GM18498 (cell line): ENCODE data around the gene NID1.
"Not testable (repeated sequence)": the region's sequence is repeated elsewhere in the genome, so short reads cannot be mapped to it uniquely, and the experiment has no call there.

ENCODE experiments used
- ATAC-seq: cut with Tn5 transposase; IDR thresholded peaks from one replicate; pipeline ENCODE4 v1.9.1; 2021; ENCODE audit warnings: mild to moderate bottlenecking, moderate library complexity; ENCODE audit not compliant: unreplicated experiment

Gene NID1

DNA sequence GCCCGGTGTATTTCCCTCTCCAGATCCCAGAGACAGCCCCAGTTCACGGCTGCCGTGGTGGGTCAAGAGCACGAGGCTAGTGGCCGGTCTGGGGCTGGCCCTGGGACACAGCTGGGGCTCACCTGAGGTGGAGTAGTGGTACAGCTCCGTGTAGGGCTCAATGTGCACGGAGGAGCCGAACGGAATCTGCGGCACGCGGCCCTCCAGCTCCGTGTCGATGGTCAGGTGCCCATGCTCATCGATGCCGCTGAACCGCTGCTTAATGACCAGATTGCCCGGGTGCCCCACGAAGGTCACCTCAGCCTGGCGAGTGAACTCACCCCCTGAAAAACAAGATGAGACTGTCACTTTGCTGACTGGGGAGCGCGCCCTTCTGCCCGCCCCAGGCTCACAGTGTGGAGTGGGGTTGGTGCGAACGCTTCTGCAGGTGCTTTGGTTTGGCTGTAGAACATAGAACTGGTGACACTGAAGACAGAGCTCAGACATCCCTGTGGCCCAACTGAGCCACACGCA is 35.4 kb downstream of the NID1 start:
- ATAC-seq, result no peak

DNA sequence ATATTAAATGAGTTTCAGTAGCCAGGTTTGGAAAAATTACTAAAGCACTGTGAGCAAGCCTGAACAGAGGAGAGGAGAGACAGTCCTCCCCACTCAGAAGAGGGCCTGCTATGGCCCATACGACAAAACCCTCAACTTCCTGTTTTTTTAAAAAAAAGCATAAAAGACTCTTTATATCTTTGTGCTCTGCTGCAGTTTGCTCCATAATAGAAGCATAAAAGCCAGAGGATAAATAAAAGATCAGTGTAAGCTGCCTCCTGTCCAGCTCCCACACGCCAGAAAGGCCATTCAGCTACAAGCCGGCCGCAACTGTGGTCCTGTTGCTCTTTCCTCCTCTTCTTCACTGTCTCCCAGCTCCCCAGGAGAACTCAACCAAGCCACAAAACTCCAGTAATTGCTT is 37.8 kb downstream of the NID1 start:
- no peak for ATAC-seq

- ATAC-seq, result no peak
These were observed 39.1 kb downstream of the NID1 start for GRCh38 chr1:236025836-236026235.

DNA sequence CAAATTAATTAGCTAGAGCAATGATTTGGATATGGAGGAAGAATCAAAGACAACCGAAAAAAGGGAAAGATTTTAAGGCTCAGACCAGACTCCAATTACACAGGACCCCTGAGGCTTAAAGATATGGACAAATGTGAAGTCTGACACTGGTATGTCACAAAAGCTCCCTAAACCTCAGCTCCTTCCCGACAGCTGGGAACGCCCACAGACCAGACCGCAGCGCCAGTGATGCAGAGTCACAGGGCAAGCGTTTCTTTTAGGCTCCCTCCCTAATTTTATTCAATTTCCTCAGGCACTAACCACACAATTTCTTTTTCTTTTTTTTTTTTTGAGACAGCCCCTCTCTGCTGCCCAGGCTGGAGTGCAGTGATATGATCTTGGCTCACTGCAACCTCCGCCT is 40.2 kb downstream of the NID1 start:
- no peak for ATAC-seq

- no peak for ATAC-seq
These were observed 40.8 kb downstream of the NID1 start for GRCh38 chr1:236023926-236024565.

DNA sequence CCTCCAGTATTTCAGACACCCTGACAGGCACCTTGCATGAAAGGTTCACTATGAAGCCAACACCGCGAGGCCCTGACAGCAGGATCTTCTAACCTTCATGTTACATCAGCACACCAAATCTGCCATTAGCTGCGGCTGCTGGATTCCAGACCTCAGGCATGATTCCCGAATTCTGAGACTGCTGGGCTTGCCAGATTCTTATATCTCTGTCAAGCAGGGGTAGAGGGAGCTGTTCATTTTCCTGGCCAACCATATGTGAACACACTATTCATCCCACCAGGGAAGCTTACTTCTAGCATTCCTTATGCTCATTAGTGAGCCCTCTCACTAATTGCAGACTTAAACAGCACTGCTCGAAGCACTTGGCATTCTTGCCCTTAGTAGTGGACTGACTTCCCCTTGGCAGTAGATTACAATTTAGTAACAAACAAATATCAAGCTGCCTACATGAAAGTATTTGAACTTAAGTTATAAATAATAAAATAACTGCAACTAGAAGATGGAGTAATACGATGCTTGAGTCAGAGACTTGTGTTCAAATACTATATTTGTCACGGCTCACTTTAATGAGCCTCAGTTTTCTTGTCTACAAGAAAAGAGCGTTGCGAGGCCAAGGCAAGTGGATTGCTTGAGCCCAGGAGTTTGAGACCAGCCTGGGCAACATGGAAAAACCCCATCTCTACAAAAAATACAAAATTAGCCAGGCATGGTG is 43.3 kb downstream of the NID1 start:
- ATAC-seq, result no peak

DNA sequence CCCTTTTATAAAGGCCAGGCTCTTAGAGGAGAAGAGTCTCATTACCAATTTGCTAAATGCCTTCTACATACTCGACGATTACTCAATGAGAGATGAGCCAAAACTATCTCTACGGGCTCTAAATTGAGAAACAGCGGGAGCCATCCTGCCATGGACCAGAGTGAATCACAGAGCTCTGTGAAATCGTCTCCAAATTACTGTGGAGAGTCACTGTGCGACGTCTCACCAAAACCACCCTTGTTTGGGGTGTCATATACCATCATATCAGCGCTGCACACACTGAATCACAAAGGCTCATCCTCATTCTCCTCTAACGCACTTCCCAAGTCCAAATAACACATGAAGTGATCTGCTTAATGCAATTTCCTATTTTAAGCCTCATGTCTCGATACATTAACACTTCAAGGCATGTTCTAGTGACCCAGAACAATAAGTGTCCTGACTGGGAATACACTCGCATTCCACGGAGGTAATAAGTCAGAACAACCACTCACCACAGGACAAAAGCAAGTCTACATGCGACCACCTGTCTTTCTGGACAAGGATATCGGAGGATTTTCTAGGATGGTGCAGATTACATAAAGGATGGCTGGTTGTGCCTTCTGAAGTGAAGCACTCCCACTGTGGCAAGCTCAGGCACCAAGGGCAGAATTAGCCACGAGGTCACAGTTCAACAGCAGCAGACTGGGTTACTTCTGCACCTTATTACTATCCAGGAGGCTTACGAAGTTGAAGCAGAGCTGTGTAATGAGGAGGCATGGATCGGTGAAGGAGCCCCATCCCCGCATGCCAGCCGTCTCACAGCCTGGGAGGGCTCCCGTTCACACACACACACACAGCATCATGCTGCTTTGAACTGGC is 44.3 kb downstream of the NID1 start:
- ATAC-seq, result no peak

DNA sequence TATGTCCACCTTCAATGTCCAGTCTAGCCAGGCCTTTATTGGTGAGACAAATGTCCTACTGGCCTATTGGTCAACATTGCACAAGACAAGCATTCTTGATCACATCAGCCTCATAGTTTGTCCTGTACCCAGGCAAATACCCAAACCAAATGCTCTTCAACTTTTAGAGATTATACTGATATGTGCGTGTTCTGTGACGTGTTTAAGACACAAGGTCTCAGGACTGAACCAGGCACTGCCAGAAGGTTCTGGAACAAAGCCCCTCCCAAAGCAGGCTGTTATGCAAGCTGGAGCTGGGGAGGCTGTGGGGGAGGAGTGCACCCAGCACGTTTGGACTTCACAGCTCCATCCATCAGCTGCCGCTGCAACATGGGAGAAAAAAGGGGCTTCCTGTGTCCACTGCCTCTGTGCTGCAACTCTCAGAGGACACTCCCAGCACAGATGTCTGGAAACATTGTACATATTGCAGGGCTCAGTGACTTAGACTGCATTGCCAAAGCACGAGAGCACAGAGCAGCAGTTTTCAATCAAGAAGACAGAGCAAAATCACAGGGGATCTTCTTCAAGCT is 45.9 kb downstream of the NID1 start:
- no peak for ATAC-seq

- no peak for ATAC-seq
These were observed 48.0 kb downstream of the NID1 start for GRCh38 chr1:236016782-236017400.

DNA sequence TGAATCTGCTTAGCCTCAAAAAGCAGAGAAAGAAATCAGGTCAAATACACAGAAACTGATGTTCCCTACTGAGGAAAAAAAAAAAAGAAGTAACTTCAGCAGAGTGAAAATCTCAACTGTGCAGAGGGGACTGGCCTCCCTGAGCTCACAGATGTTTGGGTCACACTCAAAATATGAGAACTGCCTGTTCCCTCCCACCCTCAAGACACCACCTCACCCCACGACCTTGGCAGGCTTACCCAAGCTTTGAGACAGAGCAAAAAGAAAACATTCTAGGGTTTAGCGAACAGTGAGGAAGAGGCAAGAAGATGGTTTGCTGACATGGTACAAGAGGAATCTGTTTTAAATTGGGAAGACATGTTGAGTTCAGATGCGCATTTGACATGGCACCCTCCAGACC is 48.8 kb downstream of the NID1 start:
- no peak for ATAC-seq

- ATAC-seq, result no peak
These were observed 49.4 kb downstream of the NID1 start for GRCh38 chr1:236015539-236015938.

DNA sequence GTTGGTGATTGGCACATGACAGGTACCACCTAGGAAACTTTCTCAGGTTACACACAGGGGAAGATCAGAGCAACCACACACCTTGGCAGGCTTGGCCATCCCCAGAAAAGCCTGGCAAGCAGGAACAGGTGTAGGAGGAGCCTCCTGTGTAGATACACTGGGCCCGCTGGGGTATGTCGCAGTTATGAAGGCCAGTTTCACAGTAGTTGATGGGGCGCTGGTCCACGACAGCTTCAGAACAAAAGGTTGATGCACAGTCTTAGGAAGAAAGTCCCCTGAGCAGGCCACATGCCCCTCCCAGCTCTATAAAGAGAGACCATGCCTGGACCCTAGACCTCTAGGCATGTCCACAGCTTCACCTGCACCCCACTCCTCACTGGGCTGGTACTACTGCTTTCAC is 51.6 kb downstream of the NID1 start:
- ATAC-seq, result no peak

DNA sequence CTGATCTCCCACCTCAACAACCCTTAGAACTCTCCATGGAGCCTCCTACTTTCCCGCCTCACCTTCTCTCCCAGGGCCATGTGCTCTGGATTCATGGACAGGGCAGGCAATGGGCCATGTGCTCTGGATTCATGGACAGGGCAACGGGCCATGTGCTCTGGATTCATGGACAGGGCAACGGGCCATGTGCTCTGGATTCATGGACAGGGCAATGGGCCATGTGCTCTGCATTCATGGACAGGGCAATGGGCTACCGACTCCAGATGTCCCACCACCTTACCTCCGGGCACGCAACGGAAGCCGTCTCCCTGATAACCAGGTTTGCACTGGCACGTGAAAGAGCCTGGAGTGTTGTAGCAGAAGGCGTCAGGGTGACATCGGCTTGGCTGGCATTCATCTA is 53.2 kb downstream of the NID1 start:
- ATAC-seq, result no peak

DNA sequence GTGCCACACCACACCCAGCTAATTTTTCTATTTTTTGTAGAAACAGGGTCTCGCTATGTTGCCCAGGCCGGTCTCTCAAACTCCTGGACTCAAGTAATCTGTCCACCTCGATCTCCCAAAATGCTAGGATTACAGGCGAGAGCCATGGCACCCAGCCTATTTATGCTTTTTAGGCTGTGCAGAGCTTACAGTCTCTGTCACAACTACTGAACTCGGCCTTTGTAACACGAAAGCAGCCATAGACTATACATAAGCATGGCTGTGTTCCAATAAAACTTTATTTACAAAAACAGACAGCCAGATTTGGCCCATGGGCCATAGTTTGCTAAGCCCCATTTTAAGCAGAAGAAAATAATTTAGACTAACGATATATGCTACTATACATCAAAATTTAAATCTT is 54.4 kb downstream of the NID1 start:
- ATAC-seq, result no peak

DNA sequence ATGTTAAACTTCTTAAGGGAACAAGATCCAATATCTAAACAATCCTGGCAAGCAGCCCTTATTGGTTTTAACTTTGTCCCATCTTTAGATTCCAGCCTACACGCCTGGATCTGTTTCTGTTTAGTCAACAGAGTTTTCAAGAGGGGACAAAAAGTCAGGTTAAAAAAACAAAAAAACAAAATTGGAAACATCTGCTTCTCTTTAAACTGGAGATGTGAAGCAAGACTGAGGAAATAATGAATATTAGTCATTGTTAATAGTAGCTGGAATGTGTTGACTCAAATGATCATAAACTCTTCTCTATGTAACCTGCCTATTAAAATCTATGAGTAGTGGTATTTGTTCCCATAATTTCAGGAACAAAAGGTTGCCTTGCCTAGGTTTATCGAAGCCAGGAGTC is 55.0 kb downstream of the NID1 start:
- ATAC-seq, result no peak

GRCh38 chr1:236009191-236009590 is 55.7 kb downstream of the NID1 start:
- ATAC-seq, result no peak

DNA sequence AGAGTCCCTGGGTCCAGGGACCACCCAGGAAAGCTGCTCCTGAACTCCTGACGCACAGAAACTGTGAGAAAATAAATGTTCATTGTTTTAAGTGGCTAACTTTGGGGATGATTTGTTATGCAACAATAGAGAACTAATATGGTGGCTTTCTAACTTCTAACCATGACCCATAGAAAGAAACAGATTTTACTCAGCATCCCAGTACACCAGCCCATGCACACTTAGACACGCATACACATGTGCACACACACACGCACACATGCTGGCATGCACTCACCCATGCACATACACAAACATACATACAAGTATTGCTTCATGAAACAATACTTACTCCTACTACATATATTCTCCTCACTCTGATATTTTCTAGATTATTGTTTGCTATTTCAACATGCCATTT is 57.1 kb downstream of the NID1 start:
- ATAC-seq, result no peak

DNA sequence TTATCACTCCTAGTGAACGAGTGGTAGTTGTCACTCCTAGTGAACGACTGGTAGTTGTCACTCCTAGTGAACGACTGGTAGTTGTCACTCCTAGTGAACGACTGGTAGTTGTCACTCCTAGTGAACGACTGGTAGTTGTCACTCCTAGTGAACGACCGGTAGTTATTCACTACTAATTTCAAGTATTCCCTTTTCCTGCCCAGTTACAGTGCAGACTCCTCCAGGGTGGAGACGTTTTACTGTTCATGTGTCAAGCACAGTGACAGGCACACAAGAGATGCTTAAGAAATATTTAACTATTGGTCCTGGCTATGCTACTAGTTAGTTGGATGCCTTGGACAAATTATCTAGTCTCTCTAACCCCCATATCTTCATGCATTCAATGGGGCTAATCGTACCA is 61.8 kb downstream of the NID1 start:
- ATAC-seq, result not testable (repeated sequence)

GRCh38 chr1:236002572-236002971 is 62.3 kb downstream of the NID1 start:
- ATAC-seq, result no peak

- ATAC-seq, result no peak
These were observed 62.9 kb downstream of the NID1 start for GRCh38 chr1:236002025-236002390.

- no peak for ATAC-seq
These were observed 64.1 kb downstream of the NID1 start for GRCh38 chr1:236000781-236001180.
